ENCODE measurements around the gene MPDZ. TPM values are rescaled to one million over a fixed set of nuclear protein-coding genes. Genes with fewer than 3 reads are reported as not detected.
A peak's percentile ranks its signal among the peaks of the same experiment; 100 is the strongest.

The MPDZ gene
- total and polyA plus RNA-seq, 2 of the 13 experiments (the other 11 are each of a cell fraction or from before 2014, with no cell fraction given) = 12.4 to 14.7 TPM

- no peak for TF ChIP-seq SOX13 (IDR thresholded peaks at IDR 0.05)
- 0 out of 4 replicates have a peak, but pooled peaks of 1 of the 2 experiments have one; percentile 24 for TF ChIP-seq SOX13 (CRISPR knock-in tag; conservative IDR thresholded peaks at IDR 0.05 in 1 of 2, IDR thresholded peaks at IDR 0.05 in 1 of 2)
- no peak for TF ChIP-seq NCOA2 (CRISPR knock-in tag; IDR thresholded peaks at IDR 0.05)
- TF ChIP-seq, protein P1, sequence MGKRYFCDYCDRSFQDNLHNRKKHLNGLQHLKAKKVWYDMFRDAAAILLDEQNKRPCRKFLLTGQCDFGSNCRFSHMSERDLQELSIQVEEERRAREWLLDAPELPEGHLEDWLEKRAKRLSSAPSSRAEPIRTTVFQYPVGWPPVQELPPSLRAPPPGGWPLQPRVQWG (CRISPR knock-in tag; IDR thresholded peaks at IDR 0.05; ENCODE audit: borderline replicate concordance, low read depth) = no peak
- no peak for TF ChIP-seq ZBTB33 (CRISPR knock-in tag; IDR thresholded peaks at IDR 0.05)
- TF ChIP-seq PPARG (CRISPR knock-in tag; conservative IDR thresholded peaks at IDR 0.05) = no peak
- peak; percentile 70 for TF ChIP-seq CEBPG (CRISPR knock-in tag; IDR thresholded peaks at IDR 0.05)
- peak; percentile 25; the same call in 1 of the 2 replicates for TF ChIP-seq FOXA3 (CRISPR knock-in tag; IDR thresholded peaks at IDR 0.05)
- TF ChIP-seq ZNF629 (CRISPR knock-in tag; conservative IDR thresholded peaks at IDR 0.05) = no peak
- no peak for TF ChIP-seq MTA3 (CRISPR knock-in tag; IDR thresholded peaks at IDR 0.05)
- TF ChIP-seq ZMAT3 (CRISPR knock-in tag; conservative IDR thresholded peaks at IDR 0.05) = no peak
- no peak for TF ChIP-seq TOE1 (CRISPR knock-in tag; IDR thresholded peaks at IDR 0.05)
- no peak for TF ChIP-seq ZNF577 (CRISPR knock-in tag; IDR thresholded peaks at IDR 0.05; ENCODE audit: borderline replicate concordance, low read depth)
- no peak for TF ChIP-seq ZNF614 (CRISPR knock-in tag; IDR thresholded peaks at IDR 0.05; ENCODE audit: borderline replicate concordance)
- no peak for TF ChIP-seq WIZ (CRISPR knock-in tag; IDR thresholded peaks at IDR 0.05)
- no peak for TF ChIP-seq ZNF7 (CRISPR knock-in tag; IDR thresholded peaks at IDR 0.05)
- TF ChIP-seq FOSL2 (CRISPR knock-in tag; IDR thresholded peaks at IDR 0.05) = no peak
- no peak for TF ChIP-seq PLRG1 (conservative IDR thresholded peaks at IDR 0.05)
- no peak for TF ChIP-seq TRIM22 (IDR thresholded peaks at IDR 0.05)
- peak; percentile 67; the same call in 1 of the 2 replicates for TF ChIP-seq TFE3 (CRISPR knock-in tag; IDR thresholded peaks at IDR 0.05)
- TF ChIP-seq SSRP1 (CRISPR knock-in tag; IDR thresholded peaks at IDR 0.05) = no peak
- TF ChIP-seq PAXIP1 (CRISPR knock-in tag; conservative IDR thresholded peaks at IDR 0.05) = peak; percentile 70
- TF ChIP-seq HOXD1 (CRISPR knock-in tag; IDR thresholded peaks at IDR 0.05) = no peak
- TF ChIP-seq SAP130 (CRISPR knock-in tag; IDR thresholded peaks at IDR 0.05; ENCODE audit: low read depth) = 0 out of 2 replicates have a peak, but pooled peaks have one; percentile 12
- TF ChIP-seq SRF (IDR thresholded peaks at IDR 0.05; ENCODE audit: low read depth, low read length) = no peak
- peak; percentile 88 for TF ChIP-seq CEBPB (IDR thresholded peaks at IDR 0.05; ENCODE audit: borderline replicate concordance, low read depth, low read length)
These were observed 103.8 kb downstream of the MPDZ start (continued) for GRCh38 chr9:13175732-13176131.
